Peyer's patch (tissue), 4 donors: Measurements from ENCODE around the gene RUNDC1. TPM values are rescaled to one million over a fixed set of nuclear protein-coding genes. Genes with fewer than 3 reads are reported as not detected.
A peak's percentile ranks its signal among the peaks of the same experiment; 100 is the strongest.

Experiments used
- DNase-seq, 3 donors: peaks; one replicate each; pipeline ENCODE4 v3.0.0-alpha.2; 2017 to 2019
- H3K27ac ChIP-seq, 4 donors: fragments of 200-600 bp; sonication (generic); one replicate each; pipeline ENCODE4 v1.5.1; 2016 to 2019
- H3K27me3 ChIP-seq, 2 donors: fragments of 200-600 bp; sonication (generic); one replicate each; pipeline ENCODE4 v1.5.1; 2019
- H3K36me3 ChIP-seq, 3 donors: fragments of 200-600 bp; sonication (generic); one replicate each; pipeline ENCODE4 v1.5.1; 2016 to 2019
- H3K4me1 ChIP-seq, 4 donors: fragments of 200-600 bp; sonication (generic); one replicate each; pipeline ENCODE4 v1.5.1; 2016 to 2019
- H3K4me3 ChIP-seq, 4 donors: fragments of 200-600 bp; sonication (generic); 1 replicate in 3 of 4; 2 replicates in 1 of 4; pipeline ENCODE4 v1.5.1; 2016 to 2019; ENCODE audit warnings: mild to moderate bottlenecking in 1 of 4
- H3K9me3 ChIP-seq, 4 donors: fragments of 200-600 bp; sonication (generic); one replicate each; pipeline ENCODE4 v1.5.1; 2016 to 2019; ENCODE audit warnings: mild to moderate bottlenecking in 1 of 4
- POLR2A ChIP-seq, 2 donors: fragments of 450-650 bp; IDR thresholded peaks; one replicate each; pipeline ENCODE4 v1.5.1; 2017; ENCODE audit warnings: antibody characterized with exemption in 2 of 2, mild to moderate bottlenecking in 2 of 2, moderate library complexity in 2 of 2
- total RNA-seq, 4 donors: library from RNA; depleted of rRNA; stranded (reverse); fragments of >200 nt; gene quantifications; one replicate each; pipeline ENCODE4 v1.1.0, GENCODE V29; 2016
- TF ChIP-seq, protein P1 (sequence below), 6 experiments: fragments of 450-650 bp in 4 of 6; fragments of 200-600 bp in 2 of 6; sonication (generic) in 1 of 6; IDR thresholded peaks; one replicate each; pipeline ENCODE4 v1.5.1; 2017 to 2019; ENCODE audit warnings: antibody characterized with exemption in 6 of 6, mild to moderate bottlenecking in 3 of 6, moderate library complexity in 1 of 6

Gene RUNDC1
- total RNA-seq, 4 donors from 2014 or later = 17.2 to 37.3 (median 26.9) TPM

DNA sequence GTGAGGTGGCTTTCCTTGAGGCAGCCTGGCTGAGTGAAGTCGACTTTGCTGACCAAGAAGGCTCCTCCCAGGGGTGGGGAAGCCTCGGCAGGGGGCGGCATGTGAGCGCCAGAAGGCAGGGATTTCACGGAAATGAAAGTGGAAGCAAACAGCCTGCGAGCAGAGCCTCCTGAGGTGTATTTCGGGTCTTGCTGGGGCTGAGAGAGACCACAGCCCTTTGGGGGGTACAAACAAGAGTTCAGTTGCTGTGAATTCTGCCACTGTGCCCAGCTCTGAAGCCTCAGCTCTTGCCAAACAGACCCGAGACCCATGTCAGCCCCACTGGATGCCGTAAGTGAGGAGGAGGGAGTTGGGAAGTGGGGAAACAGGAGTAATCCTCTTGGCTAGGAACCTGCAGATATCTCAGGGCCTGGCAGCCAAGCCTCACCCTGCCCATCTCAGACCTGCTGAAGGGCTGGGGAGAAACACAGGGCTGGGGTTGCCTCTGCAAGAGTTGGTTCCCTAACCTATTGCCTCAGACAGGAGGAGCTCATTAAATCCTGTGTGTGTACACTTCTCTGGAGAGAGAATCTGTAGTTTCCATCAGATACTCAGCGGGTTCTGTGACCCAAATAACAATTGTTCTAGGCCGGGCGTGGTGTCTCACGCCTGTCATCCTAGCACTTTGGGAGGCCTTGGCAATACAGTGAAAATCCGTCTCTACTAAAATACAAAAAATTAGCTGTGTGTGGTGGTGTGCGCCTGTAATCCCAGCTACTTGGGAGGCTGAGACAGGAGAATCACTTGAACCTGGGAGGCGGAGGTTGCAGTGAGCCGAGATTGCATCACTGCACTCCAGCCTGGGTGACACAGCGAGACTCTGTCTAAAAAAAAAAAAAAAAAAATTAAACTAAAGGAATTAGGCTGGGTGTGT is 26.5 kb downstream of the RUNDC1 start, which contains the start of gene IFI35:
TSS of gene IFI35 (plus strand) at position 146 of the 913 bp plus-strand sequence. CDS start at position 310, 164 bp downstream.
- peak within 1 kb of the TSS; percentile 86 to 94 (median 92) for H3K27ac ChIP-seq
- peaks cover 0 to 20% (median 0%) of the 10 kb centered on the region in 3 donors for H3K36me3 ChIP-seq
- H3K9me3 ChIP-seq = no peaks in the 10 kb centered on the region
- peak; percentile 85 to 96 (median 91) for DNase-seq
- H3K4me3 ChIP-seq = peak within 1 kb of the TSS; percentile 58 to 69 (median 62)
- no peaks in the 10 kb centered on the region for H3K27me3 ChIP-seq
- H3K4me1 ChIP-seq = peaks cover 0 to 47% (median 4%) of the 10 kb centered on the region in 4 donors
- peak; percentile 68 to 69 for TF ChIP-seq POLR2A (IDR thresholded peaks at IDR 0.05)
- TF ChIP-seq, protein P1, sequence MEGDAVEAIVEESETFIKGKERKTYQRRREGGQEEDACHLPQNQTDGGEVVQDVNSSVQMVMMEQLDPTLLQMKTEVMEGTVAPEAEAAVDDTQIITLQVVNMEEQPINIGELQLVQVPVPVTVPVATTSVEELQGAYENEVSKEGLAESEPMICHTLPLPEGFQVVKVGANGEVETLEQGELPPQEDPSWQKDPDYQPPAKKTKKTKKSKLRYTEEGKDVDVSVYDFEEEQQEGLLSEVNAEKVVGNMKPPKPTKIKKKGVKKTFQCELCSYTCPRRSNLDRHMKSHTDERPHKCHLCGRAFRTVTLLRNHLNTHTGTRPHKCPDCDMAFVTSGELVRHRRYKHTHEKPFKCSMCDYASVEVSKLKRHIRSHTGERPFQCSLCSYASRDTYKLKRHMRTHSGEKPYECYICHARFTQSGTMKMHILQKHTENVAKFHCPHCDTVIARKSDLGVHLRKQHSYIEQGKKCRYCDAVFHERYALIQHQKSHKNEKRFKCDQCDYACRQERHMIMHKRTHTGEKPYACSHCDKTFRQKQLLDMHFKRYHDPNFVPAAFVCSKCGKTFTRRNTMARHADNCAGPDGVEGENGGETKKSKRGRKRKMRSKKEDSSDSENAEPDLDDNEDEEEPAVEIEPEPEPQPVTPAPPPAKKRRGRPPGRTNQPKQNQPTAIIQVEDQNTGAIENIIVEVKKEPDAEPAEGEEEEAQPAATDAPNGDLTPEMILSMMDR (IDR thresholded peaks at IDR 0.05) = peak in 5 of 6 experiments; percentile 38 to 67 (median 51)

DNA sequence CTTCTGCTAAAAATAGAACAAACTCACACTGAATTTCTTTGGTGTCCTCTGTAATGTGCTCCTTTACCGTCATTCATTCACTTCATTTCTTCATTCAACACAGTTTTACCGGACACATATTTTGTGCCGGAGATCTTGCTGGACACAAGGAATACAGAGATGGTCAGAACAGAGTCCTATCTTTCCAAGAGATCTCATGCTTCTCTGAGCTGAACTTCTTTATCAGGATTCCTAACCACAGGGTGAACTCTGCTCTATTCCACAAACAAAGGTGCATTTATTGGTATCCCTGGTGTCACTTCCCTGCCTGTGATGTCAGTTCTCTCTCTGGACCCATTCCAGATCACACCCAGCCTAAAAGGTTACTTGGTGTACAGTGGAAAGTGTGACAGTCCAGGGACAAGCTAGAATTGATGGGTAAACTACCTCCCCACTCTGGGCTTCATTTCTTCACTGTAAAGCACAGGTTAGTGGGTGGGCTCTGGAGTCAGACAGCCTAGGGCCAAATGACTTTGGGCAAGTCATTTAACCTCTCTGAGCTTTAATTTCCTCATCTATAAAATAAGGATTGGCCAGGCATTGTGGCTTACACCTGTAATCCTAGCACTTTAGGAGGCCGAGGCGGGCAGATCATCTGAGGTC is 30.4 kb downstream of the RUNDC1 start:
- peak in 1 of 3 donors; percentile 82 for DNase-seq
- H3K4me1 ChIP-seq = peaks cover 0 to 56% (median 4%) of the 10 kb centered on the region in 4 donors
- TF ChIP-seq, protein P1 (IDR thresholded peaks at IDR 0.05) = no peak
- peak in 1 of 2 donors; percentile 73 for TF ChIP-seq POLR2A (IDR thresholded peaks at IDR 0.05)
- H3K4me3 ChIP-seq = no peak overlapping the region
- H3K36me3 ChIP-seq = peaks cover 0 to 25% (median 0%) of the 10 kb centered on the region in 3 donors
- no peaks in the 10 kb centered on the region for H3K27me3 ChIP-seq
- peak overlapping the region in 3 of 4 donors; percentile 33 to 84 (median 70) for H3K27ac ChIP-seq
- no peaks in the 10 kb centered on the region for H3K9me3 ChIP-seq

- Histone ChIP-seq H3K36me3 (peaks cover 0 to 35% (median 0%) of the 10 kb centered on the region in 3 donors), H3K27ac (peak overlapping the region in 3 of 4 donors; percentile 30 to 70 (median 33)), H3K27me3 (no peaks in the 10 kb centered on the region), H3K9me3 (no peaks in the 10 kb centered on the region), H3K4me3 (no peak overlapping the region), H3K4me1 (peaks cover 0 to 61% (median 4%) of the 10 kb centered on the region in 4 donors)
- TF ChIP-seq, protein P1 (IDR thresholded peaks at IDR 0.05) = no peak
- TF ChIP-seq POLR2A (IDR thresholded peaks at IDR 0.05) = no peak
- DNase-seq = no peak
Observed at GRCh38 chr17:43011728-43012472, 31.5 kb downstream of the RUNDC1 start.

- TF ChIP-seq POLR2A (IDR thresholded peaks at IDR 0.05) = no peak
- TF ChIP-seq, protein P1 (IDR thresholded peaks at IDR 0.05) = no peak
- Histone ChIP-seq H3K36me3 (peaks cover 0 to 43% (median 0%) of the 10 kb centered on the region in 3 donors), H3K4me3 (no peak overlapping the region), H3K27ac (no peak overlapping the region), H3K27me3 (no peaks in the 10 kb centered on the region), H3K9me3 (no peaks in the 10 kb centered on the region), H3K4me1 (peaks cover 0 to 55% (median 0%) of the 10 kb centered on the region in 4 donors)
- DNase-seq = no peak
Observed at GRCh38 chr17:43013296-43013695, 32.9 kb downstream of the RUNDC1 start.
